ENCODE data around the gene EPHB6. TPM values are rescaled to one million over a fixed set of nuclear protein-coding genes. Genes with fewer than 3 reads are reported as not detected.

EPHB6 gene, protein sequence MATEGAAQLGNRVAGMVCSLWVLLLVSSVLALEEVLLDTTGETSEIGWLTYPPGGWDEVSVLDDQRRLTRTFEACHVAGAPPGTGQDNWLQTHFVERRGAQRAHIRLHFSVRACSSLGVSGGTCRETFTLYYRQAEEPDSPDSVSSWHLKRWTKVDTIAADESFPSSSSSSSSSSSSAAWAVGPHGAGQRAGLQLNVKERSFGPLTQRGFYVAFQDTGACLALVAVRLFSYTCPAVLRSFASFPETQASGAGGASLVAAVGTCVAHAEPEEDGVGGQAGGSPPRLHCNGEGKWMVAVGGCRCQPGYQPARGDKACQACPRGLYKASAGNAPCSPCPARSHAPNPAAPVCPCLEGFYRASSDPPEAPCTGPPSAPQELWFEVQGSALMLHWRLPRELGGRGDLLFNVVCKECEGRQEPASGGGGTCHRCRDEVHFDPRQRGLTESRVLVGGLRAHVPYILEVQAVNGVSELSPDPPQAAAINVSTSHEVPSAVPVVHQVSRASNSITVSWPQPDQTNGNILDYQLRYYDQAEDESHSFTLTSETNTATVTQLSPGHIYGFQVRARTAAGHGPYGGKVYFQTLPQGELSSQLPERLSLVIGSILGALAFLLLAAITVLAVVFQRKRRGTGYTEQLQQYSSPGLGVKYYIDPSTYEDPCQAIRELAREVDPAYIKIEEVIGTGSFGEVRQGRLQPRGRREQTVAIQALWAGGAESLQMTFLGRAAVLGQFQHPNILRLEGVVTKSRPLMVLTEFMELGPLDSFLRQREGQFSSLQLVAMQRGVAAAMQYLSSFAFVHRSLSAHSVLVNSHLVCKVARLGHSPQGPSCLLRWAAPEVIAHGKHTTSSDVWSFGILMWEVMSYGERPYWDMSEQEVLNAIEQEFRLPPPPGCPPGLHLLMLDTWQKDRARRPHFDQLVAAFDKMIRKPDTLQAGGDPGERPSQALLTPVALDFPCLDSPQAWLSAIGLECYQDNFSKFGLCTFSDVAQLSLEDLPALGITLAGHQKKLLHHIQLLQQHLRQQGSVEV
- 10 to 100 TPM in 1 of 2 donors, 1 to 10 TPM in 1; 9.3 to 11.1 TPM for total RNA-seq
- long read RNA-seq, partial matches to known transcripts = 4 of 8 reads
- long read RNA-seq, other reads (novel, unspliced or antisense) = 4 of 8 reads

DNA sequence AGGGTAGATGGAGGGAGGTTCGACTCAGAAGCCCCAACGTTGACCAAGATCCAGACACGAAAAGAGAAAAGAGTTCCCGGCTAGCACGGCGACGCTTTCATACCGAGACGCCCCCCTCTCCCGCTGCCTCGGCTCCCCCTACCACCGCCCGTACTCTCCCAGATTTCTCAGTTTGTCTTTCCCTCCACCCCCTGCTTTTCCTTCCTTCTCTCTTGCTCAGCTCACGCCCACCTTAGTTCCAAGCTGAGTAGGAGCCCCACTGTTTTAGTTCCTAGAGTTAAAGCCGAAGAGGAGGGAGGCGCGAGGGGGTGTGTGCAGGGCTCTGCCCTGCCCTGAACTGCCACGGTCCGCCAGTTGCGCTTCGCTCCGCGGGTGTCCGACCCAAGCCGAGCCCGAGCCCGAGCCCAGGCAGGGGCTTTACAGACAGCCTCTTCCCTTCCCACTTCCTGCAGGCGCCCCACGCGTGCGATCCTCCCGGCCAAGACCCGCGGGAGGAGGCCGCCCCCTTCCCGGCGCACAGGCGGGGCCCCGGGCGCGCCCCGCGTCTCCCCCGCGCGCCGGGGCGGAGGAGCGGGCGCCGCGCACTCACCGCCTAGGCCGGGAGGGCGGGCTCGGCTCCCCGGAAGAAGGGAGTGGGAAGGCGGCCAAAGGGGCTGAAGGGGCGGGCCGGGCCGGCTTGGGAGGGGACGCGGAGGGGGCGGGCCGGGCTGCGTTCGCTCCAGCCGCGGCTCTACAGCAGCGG, at the start of gene EPHB6:
Gene EPHB6, plus strand, starts transcription at position 705 of the 742 bp plus-strand sequence. CDS start 8,152 bp downstream, outside the sequence.
- peak; percentile 89 to 90 for ATAC-seq
- intact Hi-C loops (cut with DNase I) = loop anchor here (2.0 to 10.0 kb wide), 4 partner anchors 60 to 363 kb away; no protein-coding TSS in a partner anchor
- peak; percentile 80 for DNase-seq

DNA sequence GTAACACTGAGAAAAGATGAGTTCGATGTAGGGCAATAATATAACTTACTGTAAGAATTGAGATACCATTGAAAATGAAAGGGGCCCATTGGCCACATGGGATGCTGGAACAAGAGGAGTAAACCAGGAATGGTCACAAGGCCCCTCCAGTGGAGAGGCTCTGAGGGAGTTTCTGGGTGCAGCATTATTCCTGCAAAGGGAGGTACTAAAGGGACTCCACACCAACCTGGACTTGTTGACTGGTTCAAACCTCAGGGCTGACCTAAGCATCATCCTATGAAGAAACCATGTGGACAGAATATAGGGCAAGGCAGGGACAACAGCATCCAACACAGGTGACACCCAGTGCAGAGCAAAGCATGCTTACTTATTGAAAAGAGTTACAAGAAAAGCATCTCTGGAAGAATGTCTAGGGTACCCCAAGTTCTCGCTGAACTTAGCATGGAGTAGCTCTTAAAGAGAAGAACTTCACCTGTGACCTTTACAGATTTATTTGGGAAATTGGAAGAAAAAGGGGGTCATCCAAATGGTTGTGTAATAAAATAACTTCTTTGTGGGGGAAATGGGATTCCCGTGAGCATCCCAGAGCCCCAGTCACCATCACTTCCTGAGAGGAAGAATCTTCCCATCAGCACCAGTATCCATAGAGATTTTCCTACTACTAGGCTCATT, 49.4 kb upstream of the EPHB6 start:
- intact Hi-C loops (cut with DNase I) = no loop called here
- DNase-seq (no peak), ATAC-seq (no peak)

DNA sequence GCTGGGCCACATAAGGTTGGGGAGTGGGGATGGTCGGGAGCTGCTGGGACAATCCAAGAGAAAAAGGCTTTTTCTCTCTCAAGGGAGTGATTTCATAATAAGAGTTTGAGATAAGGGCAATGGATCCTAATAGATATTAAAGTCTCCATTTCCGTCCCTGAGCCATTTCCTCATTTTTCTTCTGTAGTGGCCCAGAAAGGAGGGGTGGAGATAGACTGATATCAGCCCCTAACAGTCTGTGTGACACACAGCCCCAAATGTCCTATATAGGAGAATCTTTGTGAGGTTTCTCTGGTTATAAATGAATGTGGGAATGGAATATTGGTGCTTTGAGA, 48.9 kb upstream of the EPHB6 start:
- intact Hi-C loops (cut with DNase I) = no loop called here
- DNase-seq = no peak
- no peak for ATAC-seq

DNA sequence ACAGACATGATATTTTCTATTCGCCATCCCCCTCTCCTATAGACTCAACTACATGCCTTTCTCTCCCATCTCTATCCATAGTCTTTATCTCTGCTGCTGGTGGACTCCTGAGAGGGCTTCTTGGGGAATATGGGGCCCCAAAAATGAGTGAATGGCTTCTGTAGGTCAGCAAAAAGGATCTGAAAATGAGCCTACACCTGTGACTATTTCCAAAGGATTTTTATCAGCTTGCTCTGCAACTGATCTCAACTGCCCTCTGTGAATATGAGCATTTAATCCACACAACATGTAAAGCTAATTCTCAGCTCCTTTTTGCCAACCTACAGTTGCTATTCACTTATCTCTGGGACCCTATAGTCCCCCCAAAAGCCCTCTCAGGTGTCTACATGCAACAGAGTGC, 47.9 kb upstream of the EPHB6 start:
- DNase-seq = no peak
- no peak for ATAC-seq
- intact Hi-C loops (cut with DNase I) = no loop called here

DNA sequence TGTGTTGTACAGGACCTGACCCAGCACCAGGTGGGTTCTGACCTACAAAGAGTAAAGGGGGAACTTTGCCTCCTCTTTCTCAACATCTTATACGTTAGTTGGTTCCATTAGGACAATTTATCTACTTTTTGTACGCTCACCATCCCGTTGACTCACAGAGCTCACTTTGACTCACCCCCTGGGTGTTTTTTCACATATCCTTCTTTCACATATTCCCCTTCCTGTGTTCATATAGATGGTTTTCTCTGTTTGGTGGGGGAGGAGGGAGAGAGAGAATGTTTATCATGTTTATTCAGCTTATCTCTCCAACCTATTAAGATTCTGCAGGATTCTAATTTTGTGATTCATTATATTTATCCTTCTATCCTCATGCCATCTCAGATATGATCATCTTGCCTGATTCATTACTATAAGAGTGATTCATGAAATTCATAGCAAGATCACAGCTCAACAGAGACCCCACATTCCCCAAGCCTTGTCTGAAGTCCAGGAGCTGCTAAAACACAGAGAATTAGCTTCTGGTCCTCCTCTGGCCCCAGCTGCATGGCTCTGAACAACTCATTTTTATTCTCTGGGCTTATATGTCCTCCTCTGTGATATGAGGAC, 46.9 kb upstream of the EPHB6 start:
- no peak for DNase-seq
- intact Hi-C loops (cut with DNase I) = no loop called here
- ATAC-seq = no peak

DNA sequence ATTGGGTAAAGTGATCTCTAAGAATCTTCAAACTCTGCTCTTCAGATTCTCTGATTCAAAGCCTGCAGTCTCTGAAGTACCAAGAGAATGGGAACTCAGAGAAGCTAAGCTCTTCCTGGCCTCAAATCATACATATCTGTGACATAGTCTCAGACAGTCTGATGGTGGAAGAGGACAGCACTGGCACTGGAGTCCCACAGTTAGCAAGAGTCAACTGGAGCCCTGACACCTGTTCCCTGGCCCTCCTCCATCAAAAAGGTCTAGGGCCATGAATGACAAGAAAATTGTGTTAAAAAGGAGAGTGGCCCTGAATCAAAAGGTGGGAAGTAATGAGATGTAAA, 46.4 kb upstream of the EPHB6 start:
- intact Hi-C loops (cut with DNase I) = no loop called here
- DNase-seq = no peak
- ATAC-seq = no peak

DNA sequence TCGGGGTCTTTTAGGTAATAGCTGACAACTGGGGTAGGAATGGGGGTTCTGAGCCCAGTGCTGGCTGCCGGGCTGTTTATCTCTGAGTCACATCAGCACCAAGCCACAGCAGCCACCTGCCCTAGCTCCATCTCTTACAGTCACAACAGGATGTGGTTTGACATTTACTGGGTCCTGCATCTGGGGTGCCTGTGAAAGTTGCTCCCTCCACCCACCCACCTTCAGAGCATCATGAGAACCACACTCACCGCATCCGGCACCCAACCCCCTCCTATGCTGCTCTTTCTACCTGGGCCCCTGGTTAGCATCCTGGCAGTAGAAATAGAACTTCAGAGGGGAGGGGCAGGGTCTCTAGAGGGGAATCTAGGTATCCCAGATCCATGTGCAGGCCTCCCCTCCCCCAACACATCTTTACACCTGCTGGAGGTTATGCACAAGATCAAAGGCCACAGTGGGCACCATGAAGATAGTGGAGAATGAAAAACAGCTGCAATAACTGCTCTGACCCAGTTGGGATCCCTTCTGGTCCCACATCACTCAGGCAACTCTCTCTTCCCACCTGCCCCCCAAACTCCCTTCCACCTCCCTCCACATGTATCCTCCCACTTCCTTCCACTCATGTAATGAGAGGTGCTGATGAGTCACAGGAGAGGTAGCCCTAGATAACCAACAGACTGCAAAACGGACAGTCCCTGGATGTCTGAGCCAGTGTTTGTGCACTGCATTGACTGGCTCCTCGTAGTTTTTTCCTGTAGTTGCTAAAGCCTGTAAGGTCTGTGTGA, 45.9 kb upstream of the EPHB6 start:
- ATAC-seq (peak; percentile 70 to 80), DNase-seq (peak; percentile 35)
- intact Hi-C loops (cut with DNase I) = no loop called here

DNA sequence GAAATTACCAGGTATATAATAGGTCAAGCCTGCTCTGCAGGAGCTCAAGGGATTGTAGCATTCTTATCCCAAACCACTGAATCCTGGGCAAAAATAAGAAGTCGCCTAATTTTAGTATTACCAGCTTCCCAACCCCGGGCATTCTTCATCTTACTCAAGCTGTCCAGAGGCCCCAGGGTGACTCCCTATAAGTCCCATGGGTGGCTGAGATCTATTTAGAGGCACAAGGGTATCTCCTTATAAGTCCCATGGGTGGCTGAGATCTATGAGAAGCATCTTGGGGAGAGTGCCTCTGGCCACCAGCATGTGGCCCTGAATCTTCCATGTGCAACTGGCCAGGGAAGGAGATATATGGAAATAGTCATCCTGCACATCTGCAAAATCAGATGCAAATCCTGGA, 45.2 kb upstream of the EPHB6 start:
- DNase-seq (no peak), ATAC-seq (no peak)
- intact Hi-C loops (cut with DNase I) = loop anchor here in 1 of 2 donors (10.0 kb wide), 1 partner anchor 175 kb away; no protein-coding TSS in a partner anchor

DNA sequence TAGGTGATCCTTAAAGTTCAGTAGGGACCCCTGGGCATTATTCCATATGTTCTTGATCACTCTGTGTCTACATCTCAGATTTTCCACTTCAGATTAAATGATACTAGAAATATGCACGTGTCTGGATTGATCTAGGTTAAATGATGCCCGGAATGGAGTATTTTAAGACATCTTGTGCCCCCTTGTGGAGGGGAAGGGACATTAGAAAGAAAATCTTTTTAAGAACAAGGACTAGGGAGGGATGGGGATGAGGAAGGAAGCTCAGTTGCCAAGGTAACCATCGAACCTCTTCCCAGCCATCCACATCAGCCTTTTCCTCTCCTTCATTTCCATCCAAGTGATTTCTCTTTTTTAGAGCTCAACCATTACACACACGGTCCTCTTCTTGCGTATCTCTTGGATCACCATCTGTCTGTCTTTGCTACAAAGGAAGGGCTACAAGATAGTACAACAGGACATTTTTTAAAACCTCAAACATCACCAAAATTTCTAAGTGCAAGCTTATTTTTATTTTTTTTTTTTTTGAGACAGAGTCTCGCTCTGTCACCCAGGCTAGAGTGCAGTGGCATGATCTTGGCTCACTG, 43.6 kb upstream of the EPHB6 start:
- intact Hi-C loops (cut with DNase I) = loop anchor here in 1 of 2 donors (10.0 kb wide), 1 partner anchor 176 kb away; no protein-coding TSS in a partner anchor
- ATAC-seq = peak in 1 of 2 donors; percentile 36
- no peak for DNase-seq

DNA sequence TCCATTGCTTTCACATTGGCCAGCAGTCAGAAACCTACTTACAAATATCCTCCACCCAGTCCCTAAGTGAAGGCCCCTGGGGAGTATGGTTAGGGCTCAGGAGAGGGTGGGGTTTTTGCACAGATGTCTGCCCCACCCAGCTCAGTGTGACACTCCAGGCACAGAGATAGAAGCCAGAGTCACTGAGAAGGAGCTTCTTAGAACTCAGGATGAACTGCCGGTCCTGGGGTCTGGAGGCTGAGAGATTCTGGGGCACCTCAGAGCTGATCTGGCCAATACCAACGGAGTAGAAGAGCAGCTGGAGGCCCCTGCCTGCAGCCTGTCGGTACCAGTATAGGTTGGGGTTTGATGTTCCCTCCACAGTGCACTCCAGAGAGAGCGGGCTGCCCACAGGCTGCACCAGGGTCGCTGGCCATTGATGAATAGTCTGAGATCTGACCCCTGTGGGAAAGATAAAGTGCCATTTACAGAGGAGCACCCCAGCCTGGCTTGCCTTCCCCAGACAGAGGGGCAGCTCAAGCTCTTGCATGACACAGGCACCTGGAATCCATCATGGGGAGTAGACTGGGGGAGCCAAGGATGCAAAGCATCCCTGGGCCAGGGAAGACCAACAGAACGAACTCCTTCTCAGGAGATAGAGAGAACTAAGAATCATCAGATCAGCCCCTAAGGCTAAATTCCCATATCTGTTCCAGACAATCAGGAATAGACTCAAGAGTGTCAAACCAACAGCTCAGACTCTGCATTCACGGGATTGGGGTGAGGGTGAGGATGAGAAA, 42.2 kb upstream of the EPHB6 start:
- no peak for ATAC-seq
- no peak for DNase-seq
- intact Hi-C loops (cut with DNase I) = loop anchor here in 1 of 2 donors (10.0 kb wide), 1 partner anchor 178 kb away; no protein-coding TSS in a partner anchor

DNA sequence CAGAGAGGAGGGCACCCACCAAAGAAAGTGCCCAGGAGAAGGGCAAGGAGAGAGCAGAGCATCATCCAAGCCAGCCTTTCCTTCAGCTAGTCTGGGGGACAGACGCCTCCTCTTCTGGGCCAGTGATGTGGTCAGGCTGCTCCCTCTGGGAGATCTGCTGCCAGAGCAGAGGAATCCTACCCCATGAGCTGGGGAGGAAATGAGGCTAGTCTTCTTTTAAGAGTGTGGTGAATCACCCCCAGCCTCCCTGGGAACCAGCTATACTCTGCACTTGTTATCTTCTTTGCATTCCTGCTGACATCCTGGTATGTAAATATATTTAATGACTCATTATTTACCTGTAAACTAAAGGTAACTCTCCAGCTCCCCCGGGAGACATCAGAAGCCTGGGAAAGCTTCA, 41.6 kb upstream of the EPHB6 start:
- ATAC-seq (peak in 1 of 2 donors; percentile 37), DNase-seq (no peak)
- intact Hi-C loops (cut with DNase I) = loop anchor here in 1 of 2 donors (10.0 kb wide), 1 partner anchor 178 kb away; no protein-coding TSS in a partner anchor

DNA sequence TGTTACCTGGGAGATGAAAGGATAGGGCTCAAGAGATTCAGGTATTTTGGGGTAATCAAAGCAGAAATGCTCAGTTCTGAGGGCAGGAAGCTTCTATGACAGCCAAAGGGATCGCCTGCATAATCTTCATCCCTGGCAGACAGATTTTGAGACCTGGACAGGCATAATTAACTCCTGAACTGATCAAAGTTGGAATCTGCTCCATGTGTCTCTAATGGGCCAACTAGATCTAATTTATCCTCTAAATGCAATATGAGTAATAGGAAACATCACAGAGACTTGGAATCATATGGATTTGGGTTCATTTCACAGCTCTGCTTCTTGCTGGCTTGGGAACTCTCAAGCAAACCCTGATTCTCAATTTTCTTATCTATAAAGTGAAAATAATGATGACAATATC, 41.2 kb upstream of the EPHB6 start:
- intact Hi-C loops (cut with DNase I) = loop anchor here in 1 of 2 donors (10.0 kb wide), 1 partner anchor 179 kb away; no protein-coding TSS in a partner anchor
- DNase-seq (no peak), ATAC-seq (no peak)

DNA sequence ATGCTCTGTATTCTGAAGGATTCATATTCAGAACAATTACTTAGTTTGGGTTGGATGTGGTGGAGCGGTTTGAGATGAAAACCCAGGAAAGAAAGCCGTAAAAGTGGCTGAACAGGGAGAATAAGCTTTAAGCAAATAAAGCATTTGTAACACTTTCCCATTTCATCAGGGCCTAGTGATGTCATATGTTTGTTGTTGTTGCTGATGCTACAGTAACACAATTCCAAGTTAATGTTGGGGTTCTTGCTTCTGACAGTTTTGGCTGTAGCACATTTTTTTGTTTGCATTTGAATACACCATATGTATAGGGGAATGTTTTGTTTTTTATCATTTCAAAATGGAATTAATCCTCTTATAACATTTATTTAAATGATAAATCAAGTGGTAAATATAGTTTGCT, 40.4 kb upstream of the EPHB6 start:
- intact Hi-C loops (cut with DNase I) = loop anchor here in 1 of 2 donors (10.0 kb wide), 1 partner anchor 180 kb away; no protein-coding TSS in a partner anchor
- ATAC-seq (no peak), DNase-seq (no peak)

DNA sequence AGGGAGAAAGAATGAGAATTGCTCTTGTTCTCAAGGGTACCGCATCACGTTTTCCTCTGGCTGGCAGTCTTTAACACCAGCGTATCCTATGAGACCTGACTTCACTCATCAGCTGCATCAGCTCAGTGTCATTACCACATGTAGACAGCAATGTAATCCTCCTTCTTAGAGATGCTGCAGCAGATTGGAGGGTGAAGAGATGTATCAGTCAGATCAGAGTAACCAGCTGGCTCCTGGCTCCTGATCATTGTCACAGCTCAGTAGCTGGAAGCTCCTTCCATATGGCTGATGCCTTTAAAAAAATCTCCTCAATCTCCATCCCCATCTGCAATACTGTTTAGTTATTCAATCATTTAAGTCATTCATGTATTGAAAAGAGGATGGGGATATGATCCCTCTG, 39.7 kb upstream of the EPHB6 start:
- intact Hi-C loops (cut with DNase I) = loop anchor here in 1 of 2 donors (10.0 kb wide), 1 partner anchor 180 kb away; no protein-coding TSS in a partner anchor
- no peak for DNase-seq
- ATAC-seq = no peak

DNA sequence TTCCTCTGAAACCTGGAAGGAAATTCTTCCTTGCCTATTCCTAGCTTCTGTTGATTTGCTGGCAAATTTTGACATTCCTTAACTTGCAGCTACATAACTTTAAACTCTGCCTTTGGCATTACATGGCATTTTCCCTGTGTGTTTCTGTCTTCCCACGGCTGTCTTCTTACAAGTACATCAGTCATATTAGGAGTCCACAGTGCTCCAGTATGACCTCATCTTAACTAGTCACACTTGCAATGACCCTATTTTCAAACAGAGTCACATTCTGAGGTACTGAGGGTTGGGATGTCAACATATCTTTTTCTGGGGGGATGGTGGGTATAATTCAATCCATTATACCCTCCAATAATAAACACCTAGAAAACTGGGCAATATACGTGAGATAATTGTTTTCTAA, 37.4 kb upstream of the EPHB6 start:
- ATAC-seq (no peak), DNase-seq (no peak)
- intact Hi-C loops (cut with DNase I) = loop anchor here in 1 of 2 donors (10.0 kb wide), 1 partner anchor 183 kb away; no protein-coding TSS in a partner anchor

DNA sequence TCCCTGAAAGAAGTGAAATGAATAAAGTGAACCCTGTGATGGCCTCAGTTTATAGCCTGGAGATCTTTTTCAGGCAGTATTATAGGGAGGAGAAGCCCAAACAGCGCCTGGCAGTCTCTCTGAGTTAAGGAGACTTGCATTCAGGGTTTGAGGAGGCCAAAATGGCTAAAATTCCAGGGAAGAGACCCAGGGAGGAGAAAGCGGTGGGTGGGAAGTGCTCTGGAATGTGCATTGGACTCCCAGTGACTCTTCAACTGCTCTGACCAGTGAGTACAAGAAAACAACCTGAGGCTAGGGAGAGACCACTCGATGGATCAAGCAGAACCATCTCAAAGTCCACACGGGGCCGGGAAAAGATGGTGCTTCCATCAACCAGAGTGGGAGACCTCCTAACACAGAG, 35.3 kb upstream of the EPHB6 start:
- intact Hi-C loops (cut with DNase I) = loop anchor here in 1 of 2 donors (10.0 kb wide), 1 partner anchor 185 kb away; no protein-coding TSS in a partner anchor
- DNase-seq = no peak
- no peak for ATAC-seq

All from left cardiac atrium (tissue), 4 donors.